Measurements from ENCODE around the gene KCNB1.

KCNB1 gene

GRCh38 chr20:49326026-49326425 lies 156.4 kb downstream of the KCNB1 start:
- Histone ChIP-seq H2AK5ac (ENCODE audit: low read depth, low read length) (no peak overlapping the region), H3K14ac (ENCODE audit: low read length) (no peak overlapping the region), H2BK15ac (ENCODE audit: low read length) (no peak overlapping the region), H3K36me3 (replicated peaks in 1 of 2; ENCODE audit: control insufficient read depth in 2 of 2, insufficient read depth in 2 of 2, low read length in 2 of 2) (no peaks in the 10 kb centered on the region), H3K4ac (ENCODE audit: low read length) (no peak overlapping the region), H2AFZ (ENCODE audit: low read length) (no peak overlapping the region), H3K4me1 (ENCODE audit: control insufficient read depth in 2 of 2, insufficient read depth in 1 of 2, low read depth in 1 of 2, low read length in 2 of 2) (peaks cover 3 to 6% of the 10 kb centered on the region in 2 donors), H3K27me3 (ENCODE audit: control insufficient read depth in 3 of 3, insufficient read depth in 3 of 3, low read depth in 1 of 3, low read length in 3 of 3) (peaks cover 0 to 49% (median 0%) of the 10 kb centered on the region in 3 experiments), H3K9ac (ENCODE audit: low read depth, low read length, poor library complexity) (no peak overlapping the region), H2BK12ac (ENCODE audit: low read length) (no peak overlapping the region), H3K9me3 (replicated peaks in 1 of 2; ENCODE audit: control insufficient read depth in 2 of 2, insufficient read depth in 1 of 2, low read depth in 1 of 2, low read length in 2 of 2) (no peaks in the 10 kb centered on the region), H2BK5ac (ENCODE audit: low read length) (no peak overlapping the region), H3K27ac (replicated peaks; ENCODE audit: low read length) (no peak overlapping the region), H2BK120ac (ENCODE audit: low read depth, low read length) (no peak overlapping the region), H3K4me2 (ENCODE audit: insufficient read depth, low read length, poor library complexity, severe bottlenecking) (no peak overlapping the region), H3K23ac (ENCODE audit: low read depth, low read length, poor library complexity) (no peak overlapping the region), H3K18ac (ENCODE audit: low read length) (no peak overlapping the region), H3K79me1 (ENCODE audit: low read depth, low read length) (no peaks in the 10 kb centered on the region), H4K8ac (ENCODE audit: low read depth, low read length) (no peak overlapping the region), H4K91ac (ENCODE audit: low read depth, low read length, poor library complexity) (no peak overlapping the region), H3K4me3 (ENCODE audit: low read length in 2 of 2) (no peak overlapping the region)
- DNase-seq (ENCODE audit: low spot score), result no peak
- WGBS, 2 donors (ENCODE audit: extremely low coverage in 2 of 2, insufficient read length in 2 of 2, insufficient replicate concordance in 1 of 2), result no CpG with 5 or more reads among the region's 10 CpGs

DNA sequence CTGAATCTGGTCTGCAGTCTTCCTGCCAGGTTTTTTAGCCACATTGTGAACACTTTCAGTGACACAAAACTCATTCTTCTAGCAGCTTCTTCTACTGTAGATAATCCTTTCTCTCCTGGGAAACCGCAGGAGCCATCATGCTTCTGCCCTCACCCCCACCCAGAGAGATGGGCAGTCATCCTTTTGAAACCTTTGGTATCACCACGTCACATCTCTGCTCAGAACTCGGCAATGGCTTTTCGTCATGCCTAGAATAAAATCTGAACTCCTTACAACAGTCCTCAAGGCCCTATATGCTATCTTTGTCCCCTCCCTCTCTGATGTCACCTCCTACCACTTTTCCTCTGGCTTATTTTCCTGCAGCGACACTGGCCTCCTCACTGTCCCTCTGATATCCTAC lies 158.2 kb downstream of the KCNB1 start:
- Histone ChIP-seq H3K23ac (ENCODE audit: low read depth, low read length, poor library complexity) (no peak overlapping the region), H3K4me2 (ENCODE audit: insufficient read depth, low read length, poor library complexity, severe bottlenecking) (no peak overlapping the region), H3K9ac (ENCODE audit: low read depth, low read length, poor library complexity) (no peak overlapping the region), H3K27me3 (ENCODE audit: control insufficient read depth in 3 of 3, insufficient read depth in 3 of 3, low read depth in 1 of 3, low read length in 3 of 3) (peaks cover 6 to 66% (median 13%) of the 10 kb centered on the region in 3 experiments), H2AFZ (ENCODE audit: low read length) (peak overlapping the region; percentile 27), H2AK5ac (ENCODE audit: low read depth, low read length) (no peak overlapping the region), H3K18ac (ENCODE audit: low read length) (no peak overlapping the region), H3K27ac (replicated peaks; ENCODE audit: low read length) (no peak overlapping the region), H3K4me1 (ENCODE audit: control insufficient read depth in 2 of 2, insufficient read depth in 1 of 2, low read depth in 1 of 2, low read length in 2 of 2) (peaks cover 5 to 6% of the 10 kb centered on the region in 2 donors), H3K14ac (ENCODE audit: low read length) (no peak overlapping the region), H3K4me3 (ENCODE audit: low read length in 2 of 2) (no peak overlapping the region), H2BK120ac (ENCODE audit: low read depth, low read length) (no peak overlapping the region), H3K36me3 (replicated peaks in 1 of 2; ENCODE audit: control insufficient read depth in 2 of 2, insufficient read depth in 2 of 2, low read length in 2 of 2) (no peaks in the 10 kb centered on the region), H3K9me3 (replicated peaks in 1 of 2; ENCODE audit: control insufficient read depth in 2 of 2, insufficient read depth in 1 of 2, low read depth in 1 of 2, low read length in 2 of 2) (peaks cover 0 to under 1% of the 10 kb centered on the region in 2 donors), H2BK12ac (ENCODE audit: low read length) (no peak overlapping the region), H4K8ac (ENCODE audit: low read depth, low read length) (no peak overlapping the region), H2BK5ac (ENCODE audit: low read length) (no peak overlapping the region), H4K91ac (ENCODE audit: low read depth, low read length, poor library complexity) (no peak overlapping the region), H3K4ac (ENCODE audit: low read length) (no peak overlapping the region), H2BK15ac (ENCODE audit: low read length) (no peak overlapping the region), H3K79me1 (ENCODE audit: low read depth, low read length) (peaks cover under 1% of the 10 kb centered on the region)
- WGBS, 2 donors (ENCODE audit: extremely low coverage in 2 of 2, insufficient read length in 2 of 2, insufficient replicate concordance in 1 of 2), result no CpG with 5 or more reads among the region's 5 CpGs
- DNase-seq (ENCODE audit: low spot score), result no peak

GRCh38 chr20:49323622-49324238 lies 158.7 kb downstream of the KCNB1 start:
- H3K36me3 ChIP-seq (replicated peaks in 1 of 2; ENCODE audit: control insufficient read depth in 2 of 2, insufficient read depth in 2 of 2, low read length in 2 of 2), result no peaks in the 10 kb centered on the region
- H4K91ac ChIP-seq (ENCODE audit: low read depth, low read length, poor library complexity), result no peak overlapping the region
- WGBS, 2 donors (ENCODE audit: extremely low coverage in 2 of 2, insufficient read length in 2 of 2, insufficient replicate concordance in 1 of 2), result no CpG with 5 or more reads among the region's 9 CpGs
- H3K14ac ChIP-seq (ENCODE audit: low read length), result no peak overlapping the region
- no peak overlapping the region for H3K4me2 ChIP-seq (ENCODE audit: insufficient read depth, low read length, poor library complexity, severe bottlenecking)
- H2BK120ac ChIP-seq (ENCODE audit: low read depth, low read length), result no peak overlapping the region
- no peak overlapping the region for H2BK5ac ChIP-seq (ENCODE audit: low read length)
- peak overlapping the region; percentile 27 for H2AFZ ChIP-seq (ENCODE audit: low read length)
- H3K4me1 ChIP-seq (ENCODE audit: control insufficient read depth in 2 of 2, insufficient read depth in 1 of 2, low read depth in 1 of 2, low read length in 2 of 2), result peaks cover 8% of the 10 kb centered on the region in 2 donors
- H3K27ac ChIP-seq (replicated peaks; ENCODE audit: low read length), result no peak overlapping the region
- DNase-seq (ENCODE audit: low spot score), result no peak
- no peak overlapping the region for H2AK5ac ChIP-seq (ENCODE audit: low read depth, low read length)
- H3K27me3 ChIP-seq (ENCODE audit: control insufficient read depth in 3 of 3, insufficient read depth in 3 of 3, low read depth in 1 of 3, low read length in 3 of 3), result peaks cover 10 to 71% (median 19%) of the 10 kb centered on the region in 3 experiments
- peaks cover 0 to 2% of the 10 kb centered on the region in 2 donors for H3K9me3 ChIP-seq (replicated peaks in 1 of 2; ENCODE audit: control insufficient read depth in 2 of 2, insufficient read depth in 1 of 2, low read depth in 1 of 2, low read length in 2 of 2)
- no peak overlapping the region for H3K18ac ChIP-seq (ENCODE audit: low read length)
- H3K23ac ChIP-seq (ENCODE audit: low read depth, low read length, poor library complexity), result no peak overlapping the region
- H3K9ac ChIP-seq (ENCODE audit: low read depth, low read length, poor library complexity), result no peak overlapping the region
- no peak overlapping the region for H2BK12ac ChIP-seq (ENCODE audit: low read length)
- H3K4ac ChIP-seq (ENCODE audit: low read length), result no peak overlapping the region
- no peak overlapping the region for H3K4me3 ChIP-seq (ENCODE audit: low read length in 2 of 2)
- H3K79me1 ChIP-seq (ENCODE audit: low read depth, low read length), result peaks cover 1% of the 10 kb centered on the region
- H2BK15ac ChIP-seq (ENCODE audit: low read length), result no peak overlapping the region
- H4K8ac ChIP-seq (ENCODE audit: low read depth, low read length), result no peak overlapping the region

GRCh38 chr20:49320460-49320859 lies 162.0 kb downstream of the KCNB1 start:
- peaks cover 4% of the 10 kb centered on the region for H3K79me1 ChIP-seq (ENCODE audit: low read depth, low read length)
- no peak overlapping the region for H2BK120ac ChIP-seq (ENCODE audit: low read depth, low read length)
- H3K4me2 ChIP-seq (ENCODE audit: insufficient read depth, low read length, poor library complexity, severe bottlenecking), result no peak overlapping the region
- no peak overlapping the region for H4K91ac ChIP-seq (ENCODE audit: low read depth, low read length, poor library complexity)
- no peak overlapping the region for H2BK15ac ChIP-seq (ENCODE audit: low read length)
- no peak overlapping the region for H3K4me3 ChIP-seq (ENCODE audit: low read length in 2 of 2)
- DNase-seq (ENCODE audit: low spot score), result no peak
- no peak overlapping the region for H3K18ac ChIP-seq (ENCODE audit: low read length)
- no peak overlapping the region for H2AFZ ChIP-seq (ENCODE audit: low read length)
- H3K9ac ChIP-seq (ENCODE audit: low read depth, low read length, poor library complexity), result no peak overlapping the region
- H2AK5ac ChIP-seq (ENCODE audit: low read depth, low read length), result no peak overlapping the region
- H3K4ac ChIP-seq (ENCODE audit: low read length), result no peak overlapping the region
- peaks cover 19 to 75% (median 40%) of the 10 kb centered on the region in 3 experiments for H3K27me3 ChIP-seq (ENCODE audit: control insufficient read depth in 3 of 3, insufficient read depth in 3 of 3, low read depth in 1 of 3, low read length in 3 of 3)
- no peak overlapping the region for H4K8ac ChIP-seq (ENCODE audit: low read depth, low read length)
- no peak overlapping the region for H2BK5ac ChIP-seq (ENCODE audit: low read length)
- H3K4me1 ChIP-seq (ENCODE audit: control insufficient read depth in 2 of 2, insufficient read depth in 1 of 2, low read depth in 1 of 2, low read length in 2 of 2), result peaks cover 10 to 12% of the 10 kb centered on the region in 2 donors
- no peaks in the 10 kb centered on the region for H3K36me3 ChIP-seq (replicated peaks in 1 of 2; ENCODE audit: control insufficient read depth in 2 of 2, insufficient read depth in 2 of 2, low read length in 2 of 2)
- H3K9me3 ChIP-seq (replicated peaks in 1 of 2; ENCODE audit: control insufficient read depth in 2 of 2, insufficient read depth in 1 of 2, low read depth in 1 of 2, low read length in 2 of 2), result peaks cover 2 to 10% of the 10 kb centered on the region in 2 donors
- H3K23ac ChIP-seq (ENCODE audit: low read depth, low read length, poor library complexity), result no peak overlapping the region
- H3K27ac ChIP-seq (replicated peaks; ENCODE audit: low read length), result no peak overlapping the region
- no peak overlapping the region for H2BK12ac ChIP-seq (ENCODE audit: low read length)
- whole genome bisulfite sequencing, 2 donors (ENCODE audit: extremely low coverage in 2 of 2, insufficient read length in 2 of 2, insufficient replicate concordance in 1 of 2), result no CpG with 5 or more reads among the region's 1 CpG
- no peak overlapping the region for H3K14ac ChIP-seq (ENCODE audit: low read length)
